ENCODE measurements around the gene ZNF680.
"Not testable (repeated sequence)": the region's sequence is repeated elsewhere in the genome, so short reads cannot be mapped to it uniquely, and the experiment has no call there.

The ZNF680 gene

DNA sequence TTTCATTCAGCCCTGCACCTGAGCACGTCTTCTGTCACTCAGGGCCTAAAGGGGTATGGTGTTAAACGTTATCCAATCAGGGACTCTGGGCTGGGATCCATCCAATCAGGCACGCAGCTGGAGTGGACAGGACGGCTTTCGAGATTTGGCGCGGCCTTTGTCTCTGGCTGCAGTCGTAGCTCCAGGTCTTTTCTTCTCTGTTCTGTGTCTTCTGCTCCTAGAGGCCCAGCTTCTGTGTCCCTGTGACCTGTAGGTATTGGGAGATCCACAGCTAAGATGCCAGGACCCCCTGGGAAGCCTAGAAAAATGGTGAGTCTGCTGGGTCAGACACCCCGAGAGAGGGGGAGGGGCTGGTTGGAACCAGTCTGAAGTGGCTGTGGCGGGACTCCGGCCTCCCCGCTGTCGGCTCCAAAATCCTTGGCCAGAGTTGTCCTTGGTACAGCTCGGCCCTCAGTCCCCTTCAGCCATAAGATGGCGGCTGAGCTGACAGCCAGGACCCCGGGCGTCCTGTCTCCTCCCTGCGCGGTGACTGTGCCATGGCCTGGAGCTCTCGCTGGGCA lies 11.7 kb upstream of the ZNF680 start:
- no peaks in the 10 kb centered on the region for H3K27me3 ChIP-seq (ENCODE audit: insufficient read depth, low read length)
- H3K9me3 ChIP-seq (ENCODE audit: low read length): 0 out of 2 replicates have a peak, but pooled peaks cover 4% of the 10 kb centered on the region
- no peak overlapping the region for H3K4me2 ChIP-seq (ENCODE audit: low read length)
- H4K20me1 ChIP-seq (ENCODE audit: insufficient read depth, low read length): no peaks in the 10 kb centered on the region
- no peaks in the 10 kb centered on the region for H3K9me2 ChIP-seq (ENCODE audit: low read depth, low read length)
- H3K36me3 ChIP-seq (ENCODE audit: insufficient read depth, low read length): no peaks in the 10 kb centered on the region
- H2AFZ ChIP-seq (ENCODE audit: low read length): no peak overlapping the region
- H3K27ac ChIP-seq (ENCODE audit: low read depth, low read length, poor library complexity, severe bottlenecking): no peak overlapping the region
- no peak overlapping the region for H3K4me3 ChIP-seq (ENCODE audit: low read depth, low read length, poor library complexity, severe bottlenecking)
- H3F3A ChIP-seq (ENCODE audit: insufficient read depth, low read length): no peaks in the 10 kb centered on the region
- no peak overlapping the region for H3K9ac ChIP-seq (ENCODE audit: low read length)
- H3K4me1 ChIP-seq (ENCODE audit: insufficient read depth, low read length, severe bottlenecking): no peaks in the 10 kb centered on the region
- no peak for TF ChIP-seq EZH2 (IDR thresholded peaks at IDR 0.05; ENCODE audit: borderline replicate concordance, low read length)
- TF ChIP-seq, protein P1, sequence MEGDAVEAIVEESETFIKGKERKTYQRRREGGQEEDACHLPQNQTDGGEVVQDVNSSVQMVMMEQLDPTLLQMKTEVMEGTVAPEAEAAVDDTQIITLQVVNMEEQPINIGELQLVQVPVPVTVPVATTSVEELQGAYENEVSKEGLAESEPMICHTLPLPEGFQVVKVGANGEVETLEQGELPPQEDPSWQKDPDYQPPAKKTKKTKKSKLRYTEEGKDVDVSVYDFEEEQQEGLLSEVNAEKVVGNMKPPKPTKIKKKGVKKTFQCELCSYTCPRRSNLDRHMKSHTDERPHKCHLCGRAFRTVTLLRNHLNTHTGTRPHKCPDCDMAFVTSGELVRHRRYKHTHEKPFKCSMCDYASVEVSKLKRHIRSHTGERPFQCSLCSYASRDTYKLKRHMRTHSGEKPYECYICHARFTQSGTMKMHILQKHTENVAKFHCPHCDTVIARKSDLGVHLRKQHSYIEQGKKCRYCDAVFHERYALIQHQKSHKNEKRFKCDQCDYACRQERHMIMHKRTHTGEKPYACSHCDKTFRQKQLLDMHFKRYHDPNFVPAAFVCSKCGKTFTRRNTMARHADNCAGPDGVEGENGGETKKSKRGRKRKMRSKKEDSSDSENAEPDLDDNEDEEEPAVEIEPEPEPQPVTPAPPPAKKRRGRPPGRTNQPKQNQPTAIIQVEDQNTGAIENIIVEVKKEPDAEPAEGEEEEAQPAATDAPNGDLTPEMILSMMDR (IDR thresholded peaks at IDR 0.05; ENCODE audit: low read length): no peak
- no peaks in the 10 kb centered on the region for H3K79me2 ChIP-seq (ENCODE audit: insufficient read depth, low read length)

DNA sequence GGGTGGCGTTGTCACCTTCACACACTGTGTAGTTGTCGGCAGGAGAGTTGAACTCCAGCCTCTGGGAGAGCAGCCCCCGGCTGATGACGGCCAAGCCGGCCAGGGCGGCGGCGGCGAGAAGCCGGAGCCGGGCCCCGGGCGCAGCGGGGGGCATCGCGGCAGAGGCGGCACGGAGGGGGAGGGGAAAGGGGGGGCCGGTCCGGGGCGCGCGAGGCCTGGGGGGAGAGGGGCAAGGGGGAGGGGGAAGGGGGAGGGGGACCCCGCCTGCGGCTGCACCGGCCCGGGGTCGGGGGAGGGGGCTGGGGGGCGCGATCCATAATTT lies 7.4 kb upstream of the ZNF680 start:
- H3K79me2 ChIP-seq (ENCODE audit: insufficient read depth, low read length); H3K9me2 ChIP-seq (ENCODE audit: low read depth, low read length); H3K9me3 ChIP-seq (ENCODE audit: low read length); H3K4me2 ChIP-seq (ENCODE audit: low read length); H3F3A ChIP-seq (ENCODE audit: insufficient read depth, low read length); H3K27me3 ChIP-seq (ENCODE audit: insufficient read depth, low read length); H3K4me1 ChIP-seq (ENCODE audit: insufficient read depth, low read length, severe bottlenecking); H2AFZ ChIP-seq (ENCODE audit: low read length); H3K4me3 ChIP-seq (ENCODE audit: low read depth, low read length, poor library complexity, severe bottlenecking); H3K27ac ChIP-seq (ENCODE audit: low read depth, low read length, poor library complexity, severe bottlenecking); H3K9ac ChIP-seq (ENCODE audit: low read length); H3K36me3 ChIP-seq (ENCODE audit: insufficient read depth, low read length); H4K20me1 ChIP-seq (ENCODE audit: insufficient read depth, low read length): not testable (repeated sequence)

DNA sequence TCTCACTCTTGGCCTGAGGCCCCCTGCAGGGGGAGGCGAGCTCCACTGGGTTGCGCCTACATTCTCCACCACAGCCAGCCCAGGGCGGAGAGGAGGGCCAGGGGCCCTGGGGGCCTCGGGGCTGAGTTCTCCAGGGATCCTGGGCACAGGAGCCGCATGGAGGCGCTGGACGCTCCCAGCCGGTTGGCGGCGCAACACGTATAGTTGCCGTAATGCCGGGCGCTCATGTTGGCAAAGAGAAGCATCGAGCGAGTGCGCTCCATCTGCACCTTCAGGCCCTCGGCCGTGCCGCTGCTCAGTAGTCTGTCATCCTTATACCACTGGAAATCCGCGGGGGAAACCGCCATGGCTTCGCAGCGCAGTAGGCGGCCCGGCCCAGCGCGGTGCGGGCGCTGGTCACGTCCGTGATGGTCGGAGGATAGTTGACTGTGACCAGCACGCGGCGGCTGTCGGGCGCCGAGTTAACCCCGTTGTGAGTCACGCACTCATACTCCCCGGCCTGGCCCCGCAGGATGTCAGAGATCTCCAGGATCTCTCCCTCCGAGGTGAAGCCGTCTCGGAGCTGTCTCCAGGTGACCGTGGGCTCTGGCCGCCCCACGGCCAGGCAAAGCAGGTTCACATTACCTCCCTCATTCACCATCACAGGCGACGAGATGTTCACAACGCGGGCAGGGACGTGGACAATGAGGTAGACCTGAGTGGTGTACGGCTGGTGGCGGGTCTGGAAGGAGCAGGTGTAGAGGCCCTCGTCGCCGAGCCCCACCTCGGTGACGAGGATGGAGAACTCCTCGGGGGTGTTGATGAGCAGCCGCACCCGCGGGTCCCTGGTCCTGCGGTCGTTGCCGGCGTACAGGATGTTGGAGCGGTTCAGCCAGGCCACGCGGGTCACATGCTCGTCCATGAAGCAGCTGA lies 6.8 kb upstream of the ZNF680 start:
- not testable (repeated sequence) for H3K4me3 ChIP-seq (ENCODE audit: low read depth, low read length, poor library complexity, severe bottlenecking); H3K27ac ChIP-seq (ENCODE audit: low read depth, low read length, poor library complexity, severe bottlenecking); H3K79me2 ChIP-seq (ENCODE audit: insufficient read depth, low read length); H3K4me1 ChIP-seq (ENCODE audit: insufficient read depth, low read length, severe bottlenecking); H3F3A ChIP-seq (ENCODE audit: insufficient read depth, low read length); H3K27me3 ChIP-seq (ENCODE audit: insufficient read depth, low read length); H3K9me2 ChIP-seq (ENCODE audit: low read depth, low read length); H3K9ac ChIP-seq (ENCODE audit: low read length); H3K36me3 ChIP-seq (ENCODE audit: insufficient read depth, low read length); H3K9me3 ChIP-seq (ENCODE audit: low read length); H4K20me1 ChIP-seq (ENCODE audit: insufficient read depth, low read length); H2AFZ ChIP-seq (ENCODE audit: low read length); H3K4me2 ChIP-seq (ENCODE audit: low read length)

DNA sequence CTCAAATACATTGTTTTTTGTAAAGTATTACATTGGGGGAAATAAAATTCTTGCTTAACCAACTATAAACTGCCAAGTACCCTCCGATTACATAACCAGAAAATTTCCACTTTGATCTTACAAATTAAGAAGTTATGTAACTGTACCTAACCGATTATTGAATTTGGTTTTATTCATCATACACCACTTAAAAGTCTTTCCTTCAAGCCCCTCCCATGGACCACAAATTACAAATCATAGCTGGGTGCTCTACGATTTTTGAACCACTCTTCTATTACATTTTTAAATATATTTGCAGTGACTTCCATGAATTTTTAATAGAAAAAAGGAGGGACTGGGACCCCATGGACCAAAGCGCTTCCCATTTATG lies 630 bp downstream of the ZNF680 start:
- TF ChIP-seq, protein P1 (IDR thresholded peaks at IDR 0.05; ENCODE audit: low read length): no peak
- no peak for TF ChIP-seq EZH2 (IDR thresholded peaks at IDR 0.05; ENCODE audit: borderline replicate concordance, low read length)
- Histone ChIP-seq H4K20me1 (ENCODE audit: insufficient read depth, low read length) (no peaks in the 10 kb centered on the region), H3F3A (ENCODE audit: insufficient read depth, low read length) (no peaks in the 10 kb centered on the region), H3K27ac (ENCODE audit: low read depth, low read length, poor library complexity, severe bottlenecking) (peak overlapping the region; percentile 90), H3K4me1 (ENCODE audit: insufficient read depth, low read length, severe bottlenecking) (peaks cover 45% of the 10 kb centered on the region), H3K9me3 (ENCODE audit: low read length) (peaks cover 3% of the 10 kb centered on the region; the same call in 1 of the 2 replicates), H3K9me2 (ENCODE audit: low read depth, low read length) (no peaks in the 10 kb centered on the region), H3K9ac (ENCODE audit: low read length) (peak overlapping the region; percentile 88), H3K4me2 (ENCODE audit: low read length) (peak overlapping the region; percentile 78), H3K27me3 (ENCODE audit: insufficient read depth, low read length) (no peaks in the 10 kb centered on the region), H2AFZ (ENCODE audit: low read length) (no peak overlapping the region), H3K4me3 (ENCODE audit: low read depth, low read length, poor library complexity, severe bottlenecking) (peak overlapping the region; percentile 92), H3K36me3 (ENCODE audit: insufficient read depth, low read length) (peaks cover 38% of the 10 kb centered on the region), H3K79me2 (ENCODE audit: insufficient read depth, low read length) (peaks cover 39% of the 10 kb centered on the region)

All from OCI-LY1 (cell line).